ENCODE results near the gene PCSK1N. TPM values are rescaled to one million over a fixed set of nuclear protein-coding genes. Genes with fewer than 3 reads are reported as not detected.

PCSK1N gene
- total RNA-seq, 2 experiments from 2014 or later, result not detected

DNA sequence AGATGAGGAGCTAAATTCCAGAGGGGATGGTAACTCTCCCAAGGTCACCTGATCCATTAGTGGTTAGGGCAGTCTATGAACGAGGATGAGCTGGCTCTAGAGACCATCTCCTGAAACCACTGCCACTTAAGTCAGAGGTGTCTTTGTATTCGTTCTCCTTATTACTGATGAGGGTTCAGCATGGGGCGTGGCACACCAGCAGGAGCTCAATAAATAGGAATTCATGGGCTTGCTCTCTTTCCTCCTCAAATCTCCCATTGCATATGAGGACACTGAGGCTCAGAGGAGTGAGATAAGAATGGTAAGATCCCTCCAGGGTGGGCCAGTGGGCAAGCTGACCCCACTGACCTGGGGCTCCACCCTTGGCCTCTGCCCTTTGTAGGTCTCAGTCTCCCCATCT lies 50.7 kb downstream of the PCSK1N start:
- POLR2A ChIA-PET, result interaction anchor here (0.7 kb wide), 1 partner anchor 11 kb away, joined by 4 read pairs; no protein-coding TSS in a partner anchor
- H3K4me1 ChIP-seq (ENCODE audit: insufficient read depth, low read length, poor library complexity, severe bottlenecking), result no peaks in the 10 kb centered on the region
- no peak for DNase-seq (ENCODE audit: low spot score)
- H3K4me2 ChIP-seq (ENCODE audit: low read length), result no peak overlapping the region
- no peak for TF ChIP-seq EZH2phosphoT487 (IDR thresholded peaks at IDR 0.05; ENCODE audit: borderline replicate concordance, low read depth, low read length)
- TF ChIP-seq CTCF (conservative IDR thresholded peaks at IDR 0.05; ENCODE audit: low read length), result no peak
- no TSS peak for BruUV-seq (replicated peaks)
- intact Hi-C loops (cut with micrococcal nuclease; ENCODE audit: unreplicated experiment), result no loop called here
- no peak overlapping the region for H3K4me3 ChIP-seq (ENCODE audit: low read depth, low read length, poor library complexity, severe bottlenecking)
- H3K36me3 ChIP-seq (ENCODE audit: insufficient read depth, low read length), result no peaks in the 10 kb centered on the region
- H4K20me1 ChIP-seq (ENCODE audit: insufficient read depth, low read length), result no peaks in the 10 kb centered on the region
- H3K9me2 ChIP-seq (ENCODE audit: insufficient read depth, low read length), result no peaks in the 10 kb centered on the region
- no peak overlapping the region for H2AFZ ChIP-seq (ENCODE audit: low read length)
- CTCF ChIA-PET (ENCODE audit: unreplicated experiment), result no interaction called here
- no peaks in the 10 kb centered on the region for H3K9me3 ChIP-seq (ENCODE audit: low read length)
- no peaks in the 10 kb centered on the region for H3K79me2 ChIP-seq (ENCODE audit: insufficient read depth, low read depth, low read length)
- no peak overlapping the region for H3K27ac ChIP-seq (ENCODE audit: low read depth, low read length, poor library complexity, severe bottlenecking)

- Histone ChIP-seq H3K9me2 (ENCODE audit: insufficient read depth, low read length) (no peaks in the 10 kb centered on the region), H3K27ac (ENCODE audit: low read depth, low read length, poor library complexity, severe bottlenecking) (no peak overlapping the region), H3K4me1 (ENCODE audit: insufficient read depth, low read length, poor library complexity, severe bottlenecking) (no peaks in the 10 kb centered on the region), H3K79me2 (ENCODE audit: insufficient read depth, low read depth, low read length) (no peaks in the 10 kb centered on the region), H3K9me3 (ENCODE audit: low read length) (no peaks in the 10 kb centered on the region), H3K36me3 (ENCODE audit: insufficient read depth, low read length) (no peaks in the 10 kb centered on the region), H2AFZ (ENCODE audit: low read length) (no peak overlapping the region), H3K4me3 (ENCODE audit: low read depth, low read length, poor library complexity, severe bottlenecking) (no peak overlapping the region), H3K4me2 (ENCODE audit: low read length) (no peak overlapping the region), H4K20me1 (ENCODE audit: insufficient read depth, low read length) (no peaks in the 10 kb centered on the region)
- no TSS peak for BruUV-seq (replicated peaks)
- ChIA-PET POLR2A (no interaction called here), CTCF (ENCODE audit: unreplicated experiment) (no interaction called here)
- intact Hi-C loops (cut with micrococcal nuclease; ENCODE audit: unreplicated experiment), result no loop called here
- DNase-seq (ENCODE audit: low spot score), result no peak
- no peak for TF ChIP-seq EZH2phosphoT487 (IDR thresholded peaks at IDR 0.05; ENCODE audit: borderline replicate concordance, low read depth, low read length)
- TF ChIP-seq CTCF (conservative IDR thresholded peaks at IDR 0.05; ENCODE audit: low read length), result no peak
Observed at GRCh38 chrX:48782795-48783194, 52.6 kb downstream of the PCSK1N start.

- Histone ChIP-seq H3K9me3 (ENCODE audit: low read length) (no peaks in the 10 kb centered on the region), H2AFZ (ENCODE audit: low read length) (no peak overlapping the region), H4K20me1 (ENCODE audit: insufficient read depth, low read length) (no peaks in the 10 kb centered on the region), H3K4me1 (ENCODE audit: insufficient read depth, low read length, poor library complexity, severe bottlenecking) (no peaks in the 10 kb centered on the region), H3K27ac (ENCODE audit: low read depth, low read length, poor library complexity, severe bottlenecking) (no peak overlapping the region), H3K4me3 (ENCODE audit: low read depth, low read length, poor library complexity, severe bottlenecking) (no peak overlapping the region), H3K79me2 (ENCODE audit: insufficient read depth, low read depth, low read length) (no peaks in the 10 kb centered on the region), H3K36me3 (ENCODE audit: insufficient read depth, low read length) (no peaks in the 10 kb centered on the region), H3K4me2 (ENCODE audit: low read length) (no peak overlapping the region), H3K9me2 (ENCODE audit: insufficient read depth, low read length) (no peaks in the 10 kb centered on the region)
- ChIA-PET CTCF (ENCODE audit: unreplicated experiment) (no interaction called here), POLR2A (no interaction called here)
- no TSS peak for BruUV-seq (replicated peaks)
- DNase-seq (ENCODE audit: low spot score), result no peak
- TF ChIP-seq EZH2phosphoT487 (IDR thresholded peaks at IDR 0.05; ENCODE audit: borderline replicate concordance, low read depth, low read length), result no peak
- TF ChIP-seq CTCF (conservative IDR thresholded peaks at IDR 0.05; ENCODE audit: low read length), result no peak
- intact Hi-C loops (cut with micrococcal nuclease; ENCODE audit: unreplicated experiment), result no loop called here
Observed at GRCh38 chrX:48782216-48782615, 53.2 kb downstream of the PCSK1N start.
